Mucosa of descending colon (tissue), 3 donors: ENCODE results near the gene SPATC1L. TPM values are rescaled to one million over a fixed set of nuclear protein-coding genes. Genes with fewer than 3 reads are reported as not detected.
"Not testable (repeated sequence)": the region's sequence is repeated elsewhere in the genome, so short reads cannot be mapped to it uniquely, and the experiment has no call there.

Source experiments
- ATAC-seq: fragments of 200-7000 bp; cut with Tn5 transposase; one replicate; pipeline ENCODE4 v1.9.1; 2020; ENCODE audit warnings: mild to moderate bottlenecking, moderate library complexity
- DNase-seq, 3 donors: peaks; one replicate each; pipeline ENCODE4 v3.0.0-alpha.2; 2020
- H3K36me3 ChIP-seq: fragments of 200-600 bp; one replicate; pipeline ENCODE4 v1.8.0; 2021; ENCODE audit warnings: low read depth, mild to moderate bottlenecking
- H3K4me1 ChIP-seq: fragments of 200-600 bp; one replicate; pipeline ENCODE4 v1.8.0; 2021; ENCODE audit warnings: low read depth, mild to moderate bottlenecking
- H3K4me3 ChIP-seq: fragments of 200-600 bp; one replicate; pipeline ENCODE4 v1.8.0; 2021; ENCODE audit warnings: mild to moderate bottlenecking
- H3K9me3 ChIP-seq: fragments of 200-600 bp; one replicate; pipeline ENCODE4 v1.8.0; 2021; ENCODE audit warnings: mild to moderate bottlenecking
- intact Hi-C, 2 donors: fragments of 100-400 bp; cut with DNase I in 1 of 2; cut with micrococcal nuclease in 1 of 2; formaldehyde crosslinking; loops; one replicate each; pipeline versions ENCODE4 v1.11.0 to v1.11.1; 2022; cut with DNase I, micrococcal nuclease
- total RNA-seq, 3 donors: library from RNA; stranded (reverse); fragmentation: NEBNext Ultra II Directional in 2 of 3; extraction: Animal tissue kit (Norgen Biotek cat#: 25700) in 2 of 3; gene quantifications; one replicate each; pipeline versions ENCODE4 v1.2.1 to v1.2.4, GENCODE V29; 2021 to 2023
- TF ChIP-seq, protein P1 (sequence below): fragments of 200-600 bp; IDR thresholded peaks from one replicate; pipeline ENCODE4 v1.8.0; 2022; ENCODE audit warnings: antibody characterized with exemption, mild to moderate bottlenecking
- donor health status: DM: no; HTN: no; CAD: no; lungs with moderate emphysema.
- donor health status: DM: no; HTN: no; CAD: no.
- donor health status: DM: no; HTN: yes; CAD: no.

Gene SPATC1L
- total RNA-seq, 3 donors from 2014 or later, result 4.6 to 10.9 (median 4.6) TPM

DNA sequence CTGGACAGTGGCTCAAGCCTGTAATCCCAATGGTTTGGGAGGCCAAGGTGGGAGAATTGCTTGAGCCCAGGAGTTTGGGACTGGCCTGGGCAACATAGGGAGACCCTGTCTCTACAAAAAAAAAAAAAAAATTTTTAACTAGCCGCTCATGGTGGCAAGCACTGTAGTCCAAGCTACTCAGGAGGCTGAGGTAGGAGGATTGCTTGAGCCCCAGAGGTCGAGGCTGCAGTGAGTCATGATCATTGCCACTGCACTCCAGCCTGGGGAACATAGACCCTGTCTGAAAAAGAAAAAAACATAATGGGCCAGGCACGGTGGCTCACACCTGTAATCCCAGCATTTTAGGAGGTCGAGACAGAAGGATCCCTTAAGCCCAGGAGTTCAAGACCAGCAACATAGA is 5.3 kb downstream of the SPATC1L start:
- H3K9me3 ChIP-seq, result peaks cover 13% of the 10 kb centered on the region
- no peak for ATAC-seq

DNA sequence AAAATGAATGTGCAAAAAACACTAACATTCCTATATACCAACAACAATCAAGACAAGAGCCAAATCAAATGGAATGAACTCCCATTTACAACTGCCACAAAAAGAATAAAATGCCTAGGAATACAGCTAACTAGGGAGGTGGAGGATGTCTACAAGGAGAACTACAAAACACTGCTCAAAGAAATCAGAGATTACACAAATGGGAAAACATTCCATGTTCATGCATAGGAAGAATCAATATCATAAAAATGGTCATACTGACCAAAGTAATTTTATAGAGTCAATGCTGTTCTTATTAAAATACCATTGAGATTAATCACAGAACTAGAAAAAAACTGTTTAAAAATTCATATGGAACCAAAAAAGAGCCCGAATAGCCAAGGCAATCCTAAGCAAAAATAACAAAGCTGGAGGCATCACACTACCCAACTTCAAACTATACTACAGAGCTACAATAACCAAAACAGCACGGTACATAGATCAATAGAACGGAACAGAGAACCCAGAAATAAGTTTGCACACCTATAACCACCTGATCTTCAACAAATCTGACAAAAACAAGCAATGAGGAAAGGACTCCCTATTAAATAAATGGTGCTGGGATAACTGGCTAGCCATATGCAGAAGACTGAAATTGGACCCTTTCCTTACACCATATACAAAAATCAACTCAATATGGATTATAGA is 7.7 kb downstream of the SPATC1L start:
- DNase-seq, ATAC-seq, H3K36me3 ChIP-seq, intact Hi-C loops, H3K4me1 ChIP-seq, H3K4me3 ChIP-seq: not testable (repeated sequence)
- peaks cover 13% of the 10 kb centered on the region for H3K9me3 ChIP-seq

More for the DNA sequence above, 5.3 kb downstream of the SPATC1L start:
- no peaks in the 10 kb centered on the region for H3K36me3 ChIP-seq
- TF ChIP-seq, protein P1, sequence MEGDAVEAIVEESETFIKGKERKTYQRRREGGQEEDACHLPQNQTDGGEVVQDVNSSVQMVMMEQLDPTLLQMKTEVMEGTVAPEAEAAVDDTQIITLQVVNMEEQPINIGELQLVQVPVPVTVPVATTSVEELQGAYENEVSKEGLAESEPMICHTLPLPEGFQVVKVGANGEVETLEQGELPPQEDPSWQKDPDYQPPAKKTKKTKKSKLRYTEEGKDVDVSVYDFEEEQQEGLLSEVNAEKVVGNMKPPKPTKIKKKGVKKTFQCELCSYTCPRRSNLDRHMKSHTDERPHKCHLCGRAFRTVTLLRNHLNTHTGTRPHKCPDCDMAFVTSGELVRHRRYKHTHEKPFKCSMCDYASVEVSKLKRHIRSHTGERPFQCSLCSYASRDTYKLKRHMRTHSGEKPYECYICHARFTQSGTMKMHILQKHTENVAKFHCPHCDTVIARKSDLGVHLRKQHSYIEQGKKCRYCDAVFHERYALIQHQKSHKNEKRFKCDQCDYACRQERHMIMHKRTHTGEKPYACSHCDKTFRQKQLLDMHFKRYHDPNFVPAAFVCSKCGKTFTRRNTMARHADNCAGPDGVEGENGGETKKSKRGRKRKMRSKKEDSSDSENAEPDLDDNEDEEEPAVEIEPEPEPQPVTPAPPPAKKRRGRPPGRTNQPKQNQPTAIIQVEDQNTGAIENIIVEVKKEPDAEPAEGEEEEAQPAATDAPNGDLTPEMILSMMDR, result no peak
- H3K4me1 ChIP-seq, result no peaks in the 10 kb centered on the region
- no peak for DNase-seq
- H3K4me3 ChIP-seq, result no peak overlapping the region
- intact Hi-C loops, result no loop called here

DNA sequence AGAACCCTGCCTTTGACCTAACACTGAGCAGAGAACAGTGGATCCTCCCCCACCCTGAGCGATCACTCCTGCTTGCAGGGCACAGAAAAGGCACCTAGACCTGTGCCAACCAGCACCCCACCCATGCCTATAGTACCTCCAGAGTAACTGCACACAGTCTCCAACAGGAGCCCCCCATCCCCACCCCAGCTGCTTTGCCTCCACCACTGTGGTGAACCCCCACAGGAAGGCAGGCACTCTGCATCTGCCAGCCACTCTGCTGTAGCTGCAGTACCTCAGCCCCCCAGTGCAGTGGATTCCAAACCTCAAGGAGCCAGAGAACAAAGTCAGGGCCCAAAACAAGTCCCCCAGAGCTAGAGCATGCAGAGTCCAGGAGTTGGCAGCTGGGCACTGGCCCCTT is 10.7 kb downstream of the SPATC1L start:
- H3K4me3 ChIP-seq, result no peak overlapping the region

DNA sequence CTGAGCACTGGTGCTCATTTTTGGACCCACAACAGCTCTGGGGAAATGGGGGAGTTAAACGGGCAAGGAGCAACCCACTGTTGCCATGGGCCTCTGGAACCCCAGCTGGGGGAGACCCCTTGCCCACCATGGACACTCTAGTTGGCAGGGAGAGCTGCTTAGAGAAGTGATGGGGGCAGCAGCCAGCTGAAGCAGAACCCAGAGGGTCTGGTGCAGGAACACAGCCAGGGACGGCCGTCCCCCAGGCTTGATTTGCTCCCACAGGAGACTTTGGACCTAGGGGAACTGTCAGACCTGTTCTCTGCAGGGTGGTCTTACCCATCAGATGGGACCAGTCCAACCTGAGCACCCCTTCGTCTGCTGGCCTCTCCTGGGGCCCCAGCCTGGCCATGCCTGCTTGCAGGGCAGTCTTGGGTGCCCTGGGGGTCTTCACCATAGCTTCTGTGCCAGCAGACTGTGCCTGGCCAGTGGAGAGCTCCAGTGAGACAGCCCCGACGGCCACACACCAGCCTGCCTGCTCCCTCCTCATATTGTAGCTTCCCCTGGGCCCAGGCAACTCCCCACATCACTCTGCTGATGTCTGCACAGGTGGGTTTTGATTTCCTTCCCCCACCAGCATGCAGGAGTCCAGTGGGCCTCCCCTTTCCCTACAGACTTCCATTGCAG is 11.3 kb downstream of the SPATC1L start:
- no peaks in the 10 kb centered on the region for H3K4me1 ChIP-seq
- no peaks in the 10 kb centered on the region for H3K36me3 ChIP-seq
- no peak overlapping the region for H3K4me3 ChIP-seq
- TF ChIP-seq, protein P1, result no peak
- ATAC-seq (no peak), DNase-seq (no peak)
- H3K9me3 ChIP-seq, result peaks cover 13% of the 10 kb centered on the region
- intact Hi-C loops, result no loop called here

More for the DNA sequence above, 10.7 kb downstream of the SPATC1L start:
- DNase-seq, result no peak
- no peak for ATAC-seq
- intact Hi-C loops, result no loop called here
- TF ChIP-seq, protein P1, result no peak
- Histone ChIP-seq H3K36me3 (no peaks in the 10 kb centered on the region), H3K9me3 (peaks cover 13% of the 10 kb centered on the region), H3K4me1 (no peaks in the 10 kb centered on the region)

DNA sequence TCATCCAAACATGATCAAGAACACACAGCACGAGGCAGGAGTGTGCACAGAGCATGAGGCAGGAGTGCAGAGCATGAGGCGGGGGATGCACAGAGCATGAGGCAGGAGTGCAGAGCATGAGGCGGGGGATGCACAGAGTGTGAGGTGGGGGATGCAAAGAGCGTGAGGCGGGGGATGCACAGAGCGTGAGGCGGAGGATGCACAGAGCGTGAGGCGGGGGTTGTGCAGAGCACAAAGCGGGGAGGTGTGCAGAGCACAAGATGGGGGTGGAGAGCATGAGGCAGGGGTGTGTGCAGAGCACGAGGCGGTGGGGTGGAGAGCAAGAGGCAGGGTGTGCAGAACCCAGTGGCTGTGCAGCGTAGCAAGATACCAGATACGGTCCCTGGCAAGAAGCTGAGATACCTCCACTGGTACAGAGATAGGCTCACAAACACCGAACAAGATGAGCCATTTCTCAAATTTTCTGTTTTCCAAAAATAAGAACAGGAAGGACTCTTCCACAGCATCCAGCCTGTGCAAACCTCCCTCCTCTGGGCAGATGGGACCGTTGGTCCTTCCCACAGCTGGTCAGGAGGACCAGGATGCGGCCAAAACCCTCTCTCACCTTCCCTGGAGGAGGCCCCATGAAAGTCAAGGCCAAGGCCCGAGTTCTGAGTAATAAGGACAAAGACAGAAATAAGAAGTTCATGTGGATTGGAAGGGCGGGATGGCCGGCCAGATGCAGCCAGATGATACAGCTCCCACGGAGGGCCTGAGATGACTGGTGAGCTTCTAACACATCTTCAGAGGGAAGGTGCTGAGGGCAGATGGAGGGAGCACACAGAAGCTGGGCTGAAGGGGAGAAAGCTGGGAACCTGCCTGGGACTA is 12.0 kb downstream of the SPATC1L start:
- TF ChIP-seq, protein P1, result no peak
- Histone ChIP-seq H3K4me1 (no peaks in the 10 kb centered on the region), H3K9me3 (peaks cover 13% of the 10 kb centered on the region), H3K36me3 (no peaks in the 10 kb centered on the region), H3K4me3 (no peak overlapping the region)
- intact Hi-C loops, result no loop called here
- ATAC-seq (no peak), DNase-seq (no peak)
